KOPT-K1 (cell line): ENCODE measurements around the gene PRSS27.

ENCODE experiments used
- H3K27ac ChIP-seq: fragments of 200-600 bp; sonication (generic); 2 replicates; pipeline ENCODE4 v1.5.1; 2016; ENCODE audit warnings: antibody characterized with exemption, mild to moderate bottlenecking, low read depth, low read length; ENCODE audit not compliant: poor library complexity, severe bottlenecking
- H3K36me3 ChIP-seq: fragments of 200-600 bp; sonication (generic); 2 replicates; pipeline ENCODE4 v1.5.1; 2017; ENCODE audit warnings: antibody characterized with exemption, mild to moderate bottlenecking, low read length, moderate library complexity; ENCODE audit not compliant: insufficient read depth
- H3K9me3 ChIP-seq: fragments of 200-600 bp; sonication (generic); 2 replicates; pipeline ENCODE4 v1.5.1; 2017; ENCODE audit warnings: antibody characterized with exemption, low read length, mild to moderate bottlenecking; ENCODE audit not compliant: insufficient read depth, poor library complexity, severe bottlenecking

Gene PRSS27

DNA sequence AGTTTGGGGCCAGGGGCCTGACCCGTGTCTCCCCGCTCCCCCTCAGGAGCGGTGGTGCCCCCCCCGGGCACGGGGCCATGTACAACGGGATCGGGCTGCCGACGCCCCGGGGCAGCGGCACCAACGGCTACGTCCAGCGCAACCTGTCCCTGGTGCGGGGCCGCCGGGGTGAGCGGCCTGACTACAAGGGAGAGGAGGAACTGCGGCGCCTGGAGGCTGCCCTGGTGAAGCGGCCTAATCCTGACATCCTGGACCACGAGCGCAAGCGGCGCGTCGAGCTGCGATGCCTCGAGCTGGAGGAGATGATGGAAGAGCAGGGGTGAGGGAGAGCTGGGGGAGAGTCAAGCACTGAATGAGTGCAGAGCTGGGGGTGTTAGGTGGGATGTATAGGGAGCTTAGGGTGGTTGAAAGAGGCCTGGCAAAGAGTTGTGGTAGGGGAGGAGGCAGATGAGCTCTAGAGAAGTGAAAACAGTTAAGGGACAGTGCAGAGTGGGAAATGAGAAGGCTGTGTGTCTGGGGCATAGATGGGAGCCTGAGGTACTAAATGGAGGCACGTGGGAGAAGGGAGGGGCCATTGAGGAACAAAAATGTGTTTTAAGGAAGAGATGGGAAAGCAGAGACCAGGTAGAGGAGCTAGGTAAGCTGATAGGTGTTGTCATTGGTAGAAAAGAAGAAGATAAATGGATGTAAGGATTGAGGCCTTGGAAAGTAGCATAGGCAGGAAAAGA, 36.4 kb upstream of the PRSS27 start:
- H3K36me3 ChIP-seq: peaks cover 72% of the 10 kb centered on the region
- no peak overlapping the region for H3K27ac ChIP-seq
- H3K9me3 ChIP-seq: no peaks in the 10 kb centered on the region

DNA sequence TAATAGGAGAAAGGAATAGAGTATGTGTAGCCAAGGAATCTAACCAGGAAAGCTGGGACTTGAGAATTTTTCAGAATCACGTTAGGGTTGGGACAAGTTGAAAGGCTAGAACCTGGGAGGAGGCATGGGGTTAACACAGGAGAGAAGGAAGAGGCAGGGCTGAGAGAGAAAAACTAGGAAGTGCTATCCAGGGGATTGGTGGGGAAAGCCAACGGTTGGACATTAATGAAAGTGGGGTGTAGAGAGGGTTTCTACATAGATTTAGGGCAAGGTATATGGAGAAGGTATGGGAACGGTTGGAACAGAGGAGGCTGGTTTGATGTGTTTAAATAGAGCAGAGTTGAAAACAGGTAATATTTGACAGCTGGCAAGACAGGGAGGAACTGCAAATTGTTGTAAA, 35.1 kb upstream of the PRSS27 start:
- Histone ChIP-seq H3K36me3 (peaks cover 59% of the 10 kb centered on the region), H3K27ac (peak overlapping the region; percentile 97), H3K9me3 (no peaks in the 10 kb centered on the region)

DNA sequence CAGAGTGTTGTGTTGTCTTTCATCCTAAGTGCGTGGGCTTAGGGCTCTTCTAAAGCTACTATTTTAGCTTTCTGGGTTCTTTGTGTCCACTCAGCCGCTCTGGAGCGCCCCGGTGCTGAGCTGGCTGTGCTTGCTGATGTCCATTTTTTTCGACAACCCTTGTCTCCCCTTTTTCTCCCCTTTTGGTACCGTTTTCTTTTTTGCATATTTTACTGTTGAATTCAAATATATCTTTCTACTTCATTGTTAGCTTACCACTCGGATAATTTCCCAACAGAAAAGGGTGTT, 33.7 kb upstream of the PRSS27 start:
- peak overlapping the region; percentile 97 for H3K27ac ChIP-seq
- no peaks in the 10 kb centered on the region for H3K9me3 ChIP-seq
- peaks cover 50% of the 10 kb centered on the region for H3K36me3 ChIP-seq

DNA sequence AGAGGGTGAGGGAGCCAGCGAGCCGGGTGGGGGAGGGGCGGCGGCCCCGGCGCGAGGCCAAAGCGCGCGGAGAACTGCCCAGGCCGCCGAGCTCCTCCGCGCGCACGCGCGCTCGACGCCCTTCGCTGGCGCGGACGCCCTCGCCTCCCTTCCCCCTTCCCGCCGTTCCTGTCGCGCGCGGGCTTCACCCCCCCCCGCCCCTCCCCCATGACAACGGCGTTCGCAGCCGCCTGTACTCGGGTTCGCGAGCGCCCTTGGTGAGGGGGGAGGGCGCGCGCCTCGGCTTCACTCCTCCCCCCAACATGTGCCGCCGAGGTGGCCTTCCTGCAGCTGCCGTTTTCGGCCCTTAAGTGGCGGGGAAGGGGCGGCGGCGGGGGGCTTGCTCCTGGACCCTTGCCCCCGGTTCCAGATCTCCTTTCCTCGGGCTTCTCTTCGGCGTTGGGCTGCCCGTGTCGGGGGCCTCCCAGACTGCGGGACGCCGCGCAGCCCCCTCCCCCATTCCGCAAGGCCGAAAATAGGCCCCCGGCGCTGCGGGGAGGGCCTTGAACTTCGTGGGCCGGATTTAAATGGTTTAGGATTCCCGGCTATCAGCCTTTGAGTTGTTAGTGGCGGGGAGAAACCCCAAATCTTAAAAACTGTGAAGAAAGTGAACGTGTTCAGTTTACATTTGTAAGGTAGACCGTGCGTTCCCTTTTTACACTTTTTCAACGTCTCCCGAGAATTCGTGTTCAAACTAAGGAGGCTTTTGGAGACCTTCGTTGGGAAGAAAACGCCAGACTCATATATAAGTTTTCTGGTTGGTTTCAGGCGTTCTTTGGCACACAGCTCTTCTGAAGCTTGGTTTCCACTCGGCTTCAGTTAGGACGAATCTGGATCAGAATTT, 33.1 kb upstream of the PRSS27 start:
- Histone ChIP-seq H3K36me3 (peaks cover 44% of the 10 kb centered on the region), H3K27ac (peak overlapping the region; percentile 97), H3K9me3 (no peaks in the 10 kb centered on the region)

DNA sequence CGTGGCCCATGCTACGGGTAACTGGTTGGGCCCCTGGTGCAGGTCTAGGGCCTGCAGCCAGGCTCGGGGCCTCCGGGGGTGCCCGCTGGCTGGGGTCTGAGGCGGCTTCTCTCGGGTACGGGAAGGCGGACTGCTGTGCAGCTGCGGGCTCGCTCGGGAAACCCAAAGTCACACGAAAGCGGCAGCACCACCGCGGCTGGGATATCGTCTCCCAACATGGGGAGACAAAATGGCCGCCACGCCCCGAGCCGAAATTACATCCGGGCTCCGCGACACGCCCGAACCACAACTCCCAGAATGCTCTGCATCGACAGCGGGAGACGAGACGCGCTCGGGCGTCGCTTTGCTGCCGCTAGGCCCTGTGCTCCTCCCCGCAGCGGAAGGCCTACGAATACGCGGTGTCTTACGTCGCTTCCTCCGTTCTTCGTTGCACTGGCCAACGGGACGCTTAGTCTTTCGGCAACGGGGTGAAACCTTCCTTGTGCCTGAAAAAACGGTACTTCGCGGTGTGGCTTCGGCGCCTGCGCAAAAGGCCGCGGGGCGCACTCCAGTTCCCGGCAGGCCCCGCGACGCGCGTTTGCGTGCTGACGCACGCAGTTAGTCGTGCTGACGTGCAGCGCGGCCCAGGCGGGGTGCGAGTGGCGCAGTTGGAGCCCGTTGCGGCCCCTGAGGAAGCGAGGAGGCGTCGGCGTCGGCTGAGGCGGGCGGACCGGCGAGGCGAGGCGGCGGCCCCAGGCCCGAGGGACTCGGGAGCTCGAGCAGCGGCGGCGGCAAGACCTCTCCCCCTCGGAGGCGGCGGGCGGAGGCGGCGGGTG, 32.2 kb upstream of the PRSS27 start, which contains the start of gene SRRM2:
Gene SRRM2 (plus strand): TSS at position 604 of the 815 bp plus-strand sequence. CDS start 3,727 bp downstream, outside the sequence.
- Histone ChIP-seq H3K27ac (peak within 1 kb of the TSS; percentile 97), H3K36me3 (peaks cover 35% of the 10 kb centered on the region)

DNA sequence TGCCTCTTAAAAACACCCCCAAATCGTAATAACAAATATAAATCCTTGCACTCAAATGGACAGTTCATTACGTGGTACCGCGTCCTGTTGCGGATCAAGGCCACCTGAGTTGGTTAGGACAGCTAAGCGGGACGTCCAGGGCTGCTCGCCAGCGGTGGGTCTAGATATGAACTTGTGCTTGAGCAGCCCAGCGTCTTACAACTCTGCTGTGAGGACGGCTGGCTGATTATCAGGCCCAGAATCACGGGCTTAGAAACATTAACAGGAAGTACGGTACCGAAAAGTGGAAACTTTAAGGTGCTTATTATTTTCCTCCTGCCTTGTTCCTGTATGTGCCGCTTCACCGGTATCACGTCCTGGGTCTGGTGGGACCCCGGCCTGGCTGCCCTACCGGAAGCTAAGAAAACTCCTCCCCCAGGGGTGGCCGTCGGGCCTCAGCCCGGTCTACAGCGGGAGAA, 31.6 kb upstream of the PRSS27 start:
- no peaks in the 10 kb centered on the region for H3K9me3 ChIP-seq
- peaks cover 29% of the 10 kb centered on the region for H3K36me3 ChIP-seq
- H3K27ac ChIP-seq: peak overlapping the region; percentile 97

More for the DNA sequence above, 32.2 kb upstream of the PRSS27 start, which contains the start of gene SRRM2:
- H3K9me3 ChIP-seq: no peaks in the 10 kb centered on the region

DNA sequence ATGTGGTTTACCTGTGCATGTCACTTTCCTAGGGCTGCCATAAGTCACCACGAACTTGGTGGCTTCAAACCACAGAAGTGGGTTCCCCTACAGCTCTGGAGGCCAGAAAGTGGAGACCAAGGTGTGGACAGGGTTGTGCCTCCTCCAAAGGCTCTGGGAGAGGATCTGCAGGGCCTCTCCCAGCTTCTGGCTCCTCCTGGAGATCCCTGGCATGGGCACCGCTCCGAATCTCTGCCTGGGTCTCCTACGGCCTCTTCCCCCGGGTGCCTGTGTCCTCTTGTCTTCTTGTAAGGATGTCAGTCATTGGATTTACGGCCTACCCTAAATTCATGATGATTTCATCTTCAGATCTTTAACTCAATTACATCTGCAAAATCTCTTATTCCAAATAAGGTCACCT, 29.9 kb upstream of the PRSS27 start:
- peaks cover 12% of the 10 kb centered on the region for H3K36me3 ChIP-seq
- H3K27ac ChIP-seq: no peak overlapping the region
- no peaks in the 10 kb centered on the region for H3K9me3 ChIP-seq

DNA sequence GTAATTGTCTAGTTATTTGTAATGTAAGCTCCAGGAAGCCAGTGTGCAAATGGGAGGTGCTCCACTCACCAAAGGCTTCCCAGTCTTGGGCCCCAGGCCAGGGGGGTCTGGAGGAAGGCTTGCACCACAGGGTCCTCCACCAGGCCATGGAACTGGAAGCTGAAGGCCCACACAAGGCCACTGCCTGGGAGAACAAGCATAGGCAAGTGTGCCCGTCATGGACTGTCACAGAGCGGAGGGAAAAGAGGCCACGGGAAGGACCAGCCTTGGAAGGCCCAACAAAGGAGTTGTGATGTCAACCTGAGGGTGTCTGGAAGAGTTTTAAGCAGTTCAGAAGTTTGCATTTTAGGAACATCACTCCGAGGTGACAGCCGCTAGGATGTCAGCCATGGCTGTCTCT, 29.5 kb upstream of the PRSS27 start:
- no peaks in the 10 kb centered on the region for H3K9me3 ChIP-seq
- H3K27ac ChIP-seq: no peak overlapping the region
- peaks cover 8% of the 10 kb centered on the region for H3K36me3 ChIP-seq

DNA sequence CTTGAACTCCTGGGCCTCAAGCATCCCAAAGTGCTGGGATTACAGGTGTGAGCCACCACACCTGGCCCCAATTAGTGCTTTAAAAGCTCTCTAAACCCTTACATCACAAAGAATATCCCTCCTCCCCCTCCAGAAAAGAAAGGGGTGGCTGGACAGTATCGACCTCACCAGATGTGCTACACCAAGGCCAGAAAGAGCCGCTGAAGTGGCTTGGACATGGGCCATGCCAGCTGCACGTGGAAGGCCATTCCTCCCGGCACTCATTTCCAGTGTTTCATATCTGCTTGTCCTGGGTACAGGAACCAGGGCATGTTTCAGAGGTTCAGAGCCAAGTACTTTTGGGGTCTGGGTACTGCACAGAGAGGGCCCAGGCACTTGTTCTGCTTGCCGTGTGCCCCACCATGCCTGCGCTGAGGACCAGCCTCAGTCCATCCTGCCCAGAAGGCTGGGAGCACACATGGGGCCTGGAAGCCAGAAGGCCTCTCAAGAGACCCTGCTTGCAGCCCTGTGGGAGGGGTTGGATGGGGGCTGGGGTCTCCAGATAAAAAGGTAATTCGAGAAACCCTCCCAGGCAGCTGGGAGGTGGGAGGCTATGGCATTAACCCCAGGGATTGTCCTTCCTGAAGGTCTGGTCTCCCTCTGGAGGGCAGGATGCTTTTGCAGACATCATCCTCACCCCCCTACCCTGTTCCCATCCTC, 28.9 kb upstream of the PRSS27 start:
- Histone ChIP-seq H3K9me3 (no peaks in the 10 kb centered on the region), H3K36me3 (peaks cover 5% of the 10 kb centered on the region), H3K27ac (no peak overlapping the region)

DNA sequence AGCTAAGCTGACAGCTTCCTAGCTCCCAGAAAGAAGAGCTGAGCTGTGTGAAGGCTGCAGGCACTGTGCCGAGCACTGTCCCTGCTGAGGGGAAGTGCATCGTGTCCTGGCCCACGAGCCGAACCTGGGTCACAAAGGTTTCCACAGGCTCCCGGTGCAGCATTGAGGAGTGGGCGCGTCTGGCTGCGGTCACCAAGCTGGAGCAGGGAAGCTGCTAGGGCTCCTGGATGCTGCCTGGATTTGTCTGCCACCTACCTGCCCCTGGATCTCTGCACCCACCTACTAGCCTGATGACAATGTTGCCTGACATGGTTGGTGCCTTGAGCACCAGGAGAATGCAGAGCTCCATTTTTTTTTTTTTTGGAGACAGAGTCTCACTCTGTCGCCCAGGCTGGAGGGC, 25.9 kb upstream of the PRSS27 start:
- Histone ChIP-seq H3K27ac (no peak overlapping the region), H3K9me3 (no peaks in the 10 kb centered on the region), H3K36me3 (peaks cover 5% of the 10 kb centered on the region; the same call in 1 of the 2 replicates)

DNA sequence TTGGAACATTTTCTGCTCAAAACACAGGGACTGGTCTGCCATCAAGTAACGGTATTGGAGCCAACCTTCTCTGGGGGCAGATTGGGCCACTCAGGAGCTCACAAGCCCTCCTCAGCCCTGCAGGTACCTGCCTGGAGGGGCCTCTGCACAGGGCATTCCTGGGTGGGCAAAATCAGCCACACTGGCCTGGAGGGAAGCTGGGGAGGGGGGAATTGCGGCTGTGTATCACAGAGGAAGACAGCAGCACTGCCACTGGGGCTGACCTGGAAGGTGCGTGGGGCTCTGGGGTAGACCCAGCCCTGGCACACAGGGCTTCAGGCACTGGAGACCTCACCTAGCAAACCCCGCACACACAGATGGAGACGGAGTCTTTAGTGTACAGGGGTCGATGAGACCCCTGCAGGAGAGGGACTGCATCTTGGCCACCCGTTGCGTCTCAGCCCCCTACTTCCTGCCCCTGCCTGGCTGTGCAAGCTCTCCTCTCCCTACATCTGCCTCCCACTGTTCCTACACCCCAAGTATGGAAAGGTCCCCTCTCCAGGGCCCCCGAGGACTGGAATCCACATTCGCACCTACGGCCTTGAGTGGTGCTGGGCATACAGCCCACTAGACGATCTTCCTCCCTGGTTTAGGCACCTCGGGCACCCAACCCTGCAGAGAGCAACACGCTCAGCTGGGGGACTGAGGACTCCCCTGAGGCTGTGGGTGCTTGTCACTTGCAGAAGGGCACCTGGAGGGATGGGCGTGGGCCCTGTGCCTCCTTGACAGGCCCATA, 25.3 kb upstream of the PRSS27 start:
- H3K9me3 ChIP-seq: no peaks in the 10 kb centered on the region
- H3K27ac ChIP-seq: no peak overlapping the region
- peaks cover 5% of the 10 kb centered on the region; the same call in 1 of the 2 replicates for H3K36me3 ChIP-seq

DNA sequence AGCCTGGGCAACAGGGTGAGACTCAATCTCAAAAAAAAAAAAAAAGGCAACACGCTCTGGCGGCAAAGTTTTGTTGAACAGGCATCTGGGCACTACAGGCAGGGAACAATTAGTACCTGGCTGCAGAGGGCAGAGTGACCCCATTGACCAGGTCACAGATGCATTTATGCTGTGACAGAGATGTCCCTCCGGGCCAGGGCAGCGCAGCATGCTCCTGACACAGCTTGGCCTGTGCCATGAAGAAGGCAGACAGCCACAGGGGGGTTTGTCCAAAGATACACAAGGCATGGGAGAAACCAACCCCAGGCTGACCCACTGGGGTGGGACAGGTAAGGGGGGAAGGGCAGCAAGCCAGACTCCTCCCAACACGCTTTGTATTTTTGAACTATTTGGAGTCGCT, 24.7 kb upstream of the PRSS27 start:
- no peaks in the 10 kb centered on the region for H3K9me3 ChIP-seq
- peaks cover 5% of the 10 kb centered on the region; the same call in 1 of the 2 replicates for H3K36me3 ChIP-seq
- H3K27ac ChIP-seq: no peak overlapping the region

DNA sequence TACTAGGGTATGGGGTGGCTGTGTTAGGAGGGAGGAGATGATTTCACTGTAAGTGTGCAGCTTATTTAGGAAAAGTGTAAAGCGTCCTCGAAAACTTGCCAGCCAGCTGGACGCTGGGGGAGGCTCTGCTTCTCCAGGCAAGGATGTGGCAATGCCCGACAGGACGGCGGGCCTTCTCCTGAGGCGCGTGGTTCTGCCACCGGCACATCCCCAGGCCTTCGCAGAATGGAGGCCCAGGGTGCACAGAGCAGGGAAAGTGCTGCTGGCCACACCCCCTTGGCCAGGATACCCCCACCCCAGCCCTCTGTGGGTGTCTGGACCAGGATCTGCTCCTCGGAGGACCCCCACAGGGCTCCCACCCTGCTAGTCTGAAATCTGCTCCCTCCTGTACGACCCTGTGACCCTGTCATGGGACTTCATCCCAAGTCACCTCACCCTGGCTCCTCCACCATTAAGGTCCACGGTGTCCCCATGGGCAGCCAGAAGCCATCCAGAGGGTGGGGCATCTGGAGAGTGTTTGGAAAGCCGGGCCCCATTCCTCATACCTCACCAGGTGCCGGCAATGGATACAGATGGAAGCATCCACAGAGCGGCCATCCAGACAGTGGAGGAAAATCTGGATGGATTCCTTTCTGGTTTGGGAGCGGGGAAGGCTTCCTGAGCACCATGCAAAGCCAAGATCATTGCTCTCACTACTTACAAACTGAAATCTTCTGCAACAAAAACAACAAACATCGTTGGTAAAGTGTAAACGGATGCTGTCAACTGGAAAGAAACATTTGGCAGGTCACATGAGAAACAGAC, 23.2 kb upstream of the PRSS27 start:
- H3K9me3 ChIP-seq: no peaks in the 10 kb centered on the region
- no peaks in the 10 kb centered on the region for H3K36me3 ChIP-seq
- no peak overlapping the region for H3K27ac ChIP-seq
